UCSD-AML1 (cell line): ENCODE results near the gene HOXD4.
A peak's percentile ranks its signal among the peaks of the same experiment; 100 is the strongest.

Source experiments
- DNase-seq: peaks from one replicate; lab custom pipeline; 2025; ENCODE audit not compliant: unreplicated experiment; lab: John Stamatoyannopoulos, UW

HOXD4 gene

GRCh38 chr2:176170602-176171305, 19.4 kb downstream of the HOXD4 start:
- DNase-seq, result no peak

- no peak for DNase-seq
Observed at GRCh38 chr2:176171351-176172006, 20.1 kb downstream of the HOXD4 start.

GRCh38 chr2:176172007-176172894, 20.9 kb downstream of the HOXD4 start:
- DNase-seq, result no peak

- no peak for DNase-seq
Observed at GRCh38 chr2:176172895-176173566, 21.7 kb downstream of the HOXD4 start.

GRCh38 chr2:176173567-176174381, 22.4 kb downstream of the HOXD4 start:
- DNase-seq, result no peak

GRCh38 chr2:176174382-176174823, 23.1 kb downstream of the HOXD4 start:
- DNase-seq, result no peak

GRCh38 chr2:176174824-176175708, 23.7 kb downstream of the HOXD4 start:
- DNase-seq, result no peak

- DNase-seq, result no peak
Observed at GRCh38 chr2:176175709-176176607, 24.6 kb downstream of the HOXD4 start.

- DNase-seq, result no peak
Observed at GRCh38 chr2:176177580-176178037, 26.3 kb downstream of the HOXD4 start.

- DNase-seq, result peak; percentile 42
Observed at GRCh38 chr2:176178038-176178756, 26.8 kb downstream of the HOXD4 start.

- no peak for DNase-seq
Observed at GRCh38 chr2:176178757-176179295, 27.5 kb downstream of the HOXD4 start.

GRCh38 chr2:176181551-176181950, 30.2 kb downstream of the HOXD4 start:
- DNase-seq, result no peak

GRCh38 chr2:176182671-176183070, 31.3 kb downstream of the HOXD4 start:
- no peak for DNase-seq

GRCh38 chr2:176184749-176185148, 33.4 kb downstream of the HOXD4 start:
- no peak for DNase-seq

- no peak for DNase-seq
Observed at GRCh38 chr2:176186024-176186423, 34.7 kb downstream of the HOXD4 start.

- DNase-seq, result no peak
Observed at GRCh38 chr2:176187200-176187898, 36.0 kb downstream of the HOXD4 start.
